GM18520 (cell line): Measurements from ENCODE around the gene CDK16.

Experiments
- ATAC-seq: cut with Tn5 transposase; IDR thresholded peaks from one replicate; pipeline ENCODE4 v1.9.1; 2021; ENCODE audit not compliant: unreplicated experiment

Gene CDK16

GRCh38 chrX:47218280-47218919 is at the start of gene CDK16:
CDK16 (plus strand) TSS chrX:47218681; CDS start chrX:47223558, 4,877 bp downstream.
- peak; percentile 38 for ATAC-seq

- ATAC-seq = no peak
These were observed 49.2 kb upstream of the CDK16 start for GRCh38 chrX:47169273-47169672.

- no peak for ATAC-seq
These were observed 48.6 kb upstream of the CDK16 start for GRCh38 chrX:47169726-47170515.

- no peak for ATAC-seq
These were observed 47.4 kb upstream of the CDK16 start for GRCh38 chrX:47170861-47171692.

DNA sequence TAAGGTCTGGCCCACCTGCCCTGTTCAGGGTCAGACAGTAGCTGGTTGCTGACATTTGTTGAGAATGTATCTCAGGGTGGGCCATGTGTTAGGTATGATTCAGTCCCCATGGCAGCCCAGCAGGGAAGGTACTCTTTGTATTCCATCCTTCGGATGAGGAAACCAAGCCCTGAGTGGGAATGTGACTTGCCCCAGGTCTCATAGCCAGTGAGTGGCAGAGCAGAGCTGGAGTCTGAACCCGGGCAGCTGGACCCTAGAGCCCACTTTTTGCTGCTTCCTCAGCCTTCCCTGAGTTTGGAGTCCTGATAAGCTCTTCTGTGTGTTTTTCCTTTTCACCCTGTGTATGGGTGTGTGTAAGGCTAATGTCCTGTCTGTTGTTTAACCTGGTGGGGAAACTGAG is 46.5 kb upstream of the CDK16 start:
- ATAC-seq = no peak

DNA sequence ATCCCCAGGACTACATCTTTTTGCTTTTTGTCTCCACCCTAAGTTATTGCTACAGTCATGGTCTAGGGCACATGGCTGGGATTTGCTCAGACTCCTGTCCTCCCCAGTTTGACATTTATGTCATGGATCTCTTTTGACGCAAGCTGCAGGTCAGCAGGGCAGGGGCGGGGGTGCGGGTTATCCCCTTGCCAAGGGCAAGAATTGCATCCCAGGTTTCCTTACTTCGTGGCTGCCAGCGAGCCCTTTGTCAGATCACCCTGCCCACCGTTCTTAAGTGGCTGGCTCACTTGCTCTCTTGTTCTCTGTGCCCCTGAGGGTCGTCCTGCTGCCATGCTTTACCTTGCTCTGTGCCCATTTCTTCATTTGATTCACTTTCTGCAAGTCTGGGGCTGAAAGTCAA is 45.9 kb upstream of the CDK16 start:
- no peak for ATAC-seq

DNA sequence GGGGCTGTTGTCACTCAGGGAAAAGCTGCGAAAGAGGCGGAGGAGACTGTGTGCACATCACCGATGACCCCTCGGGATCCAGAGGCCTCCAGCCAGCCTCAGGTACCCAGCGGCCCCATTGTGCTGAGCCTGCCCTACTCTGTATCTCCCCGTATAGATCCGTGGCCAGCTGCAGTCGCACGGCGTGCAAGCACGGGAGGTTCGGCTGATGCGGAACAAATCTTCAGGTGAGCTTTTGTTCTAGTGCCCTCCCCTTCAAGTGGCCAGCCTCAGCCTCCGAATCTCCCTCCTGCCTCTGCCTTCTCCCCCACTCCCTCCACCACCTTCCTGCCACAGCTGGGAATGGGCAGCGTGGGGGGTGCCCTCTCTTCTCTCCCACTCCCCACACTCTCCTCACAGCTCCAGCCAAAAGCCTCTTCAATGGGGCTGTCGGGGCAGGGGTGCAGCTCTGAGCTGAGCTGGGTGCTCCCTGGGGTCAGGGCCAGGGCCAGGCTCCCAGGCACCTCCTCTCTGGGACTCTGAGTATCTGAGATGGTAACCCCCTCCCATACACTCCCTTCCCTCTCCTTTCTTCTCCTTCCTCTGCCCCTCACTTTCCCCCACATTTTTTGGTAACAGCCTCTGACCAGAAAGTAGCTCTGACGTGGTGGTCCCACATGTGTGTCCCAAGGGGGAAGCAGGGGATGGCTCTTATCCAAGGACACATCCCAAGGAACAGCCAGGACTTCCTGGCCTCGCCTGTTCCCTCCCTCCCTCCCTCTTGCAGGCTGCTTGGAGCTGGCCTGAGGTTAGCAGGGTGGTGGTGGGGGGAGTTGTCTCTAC is 45.3 kb upstream of the CDK16 start:
- ATAC-seq = no peak

DNA sequence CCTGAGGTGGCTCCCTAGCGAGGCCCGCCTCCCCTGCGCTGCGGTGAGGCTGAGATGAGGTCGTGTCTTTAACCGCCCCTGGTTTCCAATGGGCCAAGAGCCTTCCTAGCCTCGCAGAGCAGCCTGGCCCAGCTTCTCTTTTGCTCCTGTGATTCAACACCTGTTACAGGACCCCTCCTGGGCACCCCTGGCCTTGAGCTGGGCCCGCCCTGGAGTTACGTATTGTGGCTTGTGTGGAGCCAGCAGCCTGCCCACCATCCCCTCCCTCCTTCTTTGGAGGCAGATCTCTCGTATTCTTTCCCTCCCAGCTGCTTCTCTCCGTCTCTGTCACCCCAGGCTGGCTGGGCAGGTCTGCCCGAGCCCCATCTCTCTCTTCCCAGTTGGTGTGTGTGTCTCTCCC is 44.1 kb upstream of the CDK16 start:
- ATAC-seq = no peak

DNA sequence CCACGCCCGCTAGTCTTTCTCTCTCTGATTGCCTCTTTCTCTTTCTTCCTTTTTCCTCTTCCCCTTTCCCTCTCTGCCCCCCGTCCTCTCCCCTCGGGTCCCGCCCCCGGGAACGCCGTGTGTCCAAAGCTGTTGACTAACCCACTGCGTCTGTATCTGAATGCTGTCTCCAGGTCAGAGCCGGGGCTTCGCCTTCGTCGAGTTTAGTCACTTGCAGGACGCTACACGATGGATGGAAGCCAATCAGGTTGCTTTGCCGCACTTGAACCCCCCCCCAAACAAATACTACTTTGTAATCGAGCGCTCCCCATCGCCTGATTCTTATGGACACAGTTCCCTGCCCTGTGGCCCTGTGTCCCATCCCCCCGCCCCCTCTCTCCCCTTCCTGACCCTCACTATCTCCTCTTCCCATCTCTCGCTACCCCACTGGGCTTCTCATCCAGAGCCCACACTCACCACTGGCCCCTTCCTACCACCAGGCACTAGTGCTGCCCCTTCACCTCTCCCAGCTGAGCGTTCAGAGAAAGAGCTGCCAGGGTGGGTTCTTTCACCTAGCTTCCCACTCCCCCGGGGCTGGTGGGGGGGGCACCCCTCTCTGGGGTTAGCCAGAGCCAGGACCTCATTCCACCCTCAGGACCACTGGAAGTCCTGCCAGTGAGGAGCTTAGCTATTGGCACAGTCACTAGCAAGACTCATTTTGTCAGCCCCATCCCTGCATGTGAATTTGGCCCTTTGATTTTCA is 43.5 kb upstream of the CDK16 start:
- no peak for ATAC-seq

- ATAC-seq = no peak
These were observed 42.9 kb upstream of the CDK16 start for GRCh38 chrX:47175588-47175980.

DNA sequence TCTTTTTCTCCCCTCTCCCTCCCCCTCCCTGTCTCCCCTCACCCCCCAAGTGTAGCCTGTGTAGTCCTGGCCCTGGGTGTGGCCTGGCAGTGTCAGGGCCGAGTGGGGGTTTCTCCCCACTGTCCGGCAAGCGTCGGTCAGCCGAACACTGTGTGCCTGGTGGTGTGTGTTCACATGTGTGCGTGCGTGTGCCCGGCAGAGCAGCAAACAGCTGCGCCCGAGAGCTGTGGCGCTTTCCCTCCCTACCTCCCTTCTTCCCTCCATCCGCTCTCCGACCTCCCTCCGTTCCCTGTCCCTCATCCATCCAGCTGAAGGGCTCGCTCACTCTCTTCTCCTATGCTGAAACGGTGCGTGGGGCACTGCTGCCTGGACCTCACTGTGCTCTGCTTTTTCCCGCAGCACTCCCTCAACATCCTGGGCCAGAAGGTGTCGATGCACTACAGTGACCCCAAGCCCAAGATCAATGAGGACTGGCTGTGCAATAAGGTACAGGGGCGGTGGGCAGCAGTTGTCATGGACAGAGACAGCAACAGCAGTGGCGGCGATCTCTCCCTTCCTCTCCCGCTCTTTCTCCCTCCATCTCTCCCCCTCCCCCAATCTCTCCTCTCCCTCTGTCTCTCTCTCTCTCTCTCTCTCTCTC is 42.3 kb upstream of the CDK16 start:
- no peak for ATAC-seq

GRCh38 chrX:47177079-47177478 is 41.4 kb upstream of the CDK16 start:
- no peak for ATAC-seq

- ATAC-seq = no peak
These were observed 40.1 kb upstream of the CDK16 start for GRCh38 chrX:47178337-47178736.

DNA sequence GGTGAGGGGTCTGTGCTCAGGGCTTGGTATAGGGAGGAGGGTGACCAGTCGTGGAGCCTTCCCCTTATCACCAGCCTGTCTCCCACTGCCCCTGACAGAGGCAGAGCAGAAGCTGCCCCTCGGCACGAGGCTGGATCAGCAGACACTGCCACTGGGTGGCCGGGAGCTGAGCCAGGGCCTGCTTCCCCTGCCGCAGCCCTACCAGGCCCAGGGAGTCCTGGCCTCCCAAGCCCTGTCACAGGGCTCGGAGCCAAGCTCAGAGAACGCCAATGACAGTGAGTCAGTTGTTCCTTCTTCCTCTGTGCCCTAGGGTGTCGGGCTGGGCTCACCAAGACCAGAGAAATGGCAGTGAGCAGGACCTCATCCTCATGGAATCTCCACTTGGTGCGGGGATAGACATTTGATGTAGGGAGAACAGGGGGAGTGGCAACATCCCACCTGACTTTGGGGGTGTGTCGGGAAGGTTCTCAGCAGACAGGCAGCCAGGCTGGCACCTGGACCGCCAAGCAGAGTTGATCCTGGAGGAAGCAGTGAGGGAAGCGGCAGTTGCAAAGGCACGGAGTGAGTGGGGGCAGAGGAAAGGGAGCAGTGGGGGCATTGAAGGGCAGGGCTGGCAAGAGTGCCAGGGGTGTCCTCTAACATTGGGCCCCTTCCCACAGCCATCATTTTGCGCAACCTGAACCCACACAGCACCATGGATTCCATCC is 39.1 kb upstream of the CDK16 start:
- ATAC-seq = no peak

- ATAC-seq = no peak
These were observed 38.6 kb upstream of the CDK16 start for GRCh38 chrX:47179928-47180255.

DNA sequence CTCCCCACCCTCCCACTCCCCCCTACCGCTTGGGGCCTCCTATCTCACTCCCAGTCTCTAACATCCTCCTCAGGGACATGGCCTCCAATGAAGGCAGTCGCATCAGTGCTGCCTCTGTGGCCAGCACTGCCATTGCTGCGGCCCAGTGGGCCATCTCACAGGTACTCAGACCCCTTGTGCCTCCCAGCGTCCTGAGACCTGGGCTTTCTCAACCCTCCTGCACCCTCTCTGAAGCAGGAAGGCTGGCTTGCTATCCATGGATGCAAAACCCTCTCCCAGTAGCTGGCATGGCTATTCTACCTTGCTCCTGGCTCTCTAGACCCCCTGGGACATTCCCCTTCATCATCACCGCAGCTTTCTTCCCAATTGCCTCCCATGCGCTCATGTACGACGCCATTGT is 38.1 kb upstream of the CDK16 start:
- no peak for ATAC-seq

DNA sequence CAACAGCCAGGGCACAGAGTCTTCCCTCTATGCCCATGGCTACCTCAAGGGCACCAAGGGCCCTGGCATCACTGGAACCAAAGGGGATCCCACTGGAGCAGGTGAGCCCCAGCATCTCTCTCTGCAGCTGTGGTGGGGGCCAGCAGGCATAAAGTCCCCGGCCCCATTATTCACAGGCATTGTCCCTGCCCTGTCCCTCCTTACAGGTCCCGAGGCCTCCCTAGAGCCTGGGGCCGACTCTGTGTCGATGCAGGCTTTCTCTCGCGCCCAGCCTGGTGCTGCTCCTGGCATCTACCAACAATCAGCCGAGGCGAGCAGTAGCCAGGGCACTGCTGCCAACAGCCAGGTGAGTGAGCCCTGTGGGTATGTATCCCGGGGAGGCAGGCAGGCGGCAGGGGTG is 37.2 kb upstream of the CDK16 start:
- ATAC-seq = no peak

DNA sequence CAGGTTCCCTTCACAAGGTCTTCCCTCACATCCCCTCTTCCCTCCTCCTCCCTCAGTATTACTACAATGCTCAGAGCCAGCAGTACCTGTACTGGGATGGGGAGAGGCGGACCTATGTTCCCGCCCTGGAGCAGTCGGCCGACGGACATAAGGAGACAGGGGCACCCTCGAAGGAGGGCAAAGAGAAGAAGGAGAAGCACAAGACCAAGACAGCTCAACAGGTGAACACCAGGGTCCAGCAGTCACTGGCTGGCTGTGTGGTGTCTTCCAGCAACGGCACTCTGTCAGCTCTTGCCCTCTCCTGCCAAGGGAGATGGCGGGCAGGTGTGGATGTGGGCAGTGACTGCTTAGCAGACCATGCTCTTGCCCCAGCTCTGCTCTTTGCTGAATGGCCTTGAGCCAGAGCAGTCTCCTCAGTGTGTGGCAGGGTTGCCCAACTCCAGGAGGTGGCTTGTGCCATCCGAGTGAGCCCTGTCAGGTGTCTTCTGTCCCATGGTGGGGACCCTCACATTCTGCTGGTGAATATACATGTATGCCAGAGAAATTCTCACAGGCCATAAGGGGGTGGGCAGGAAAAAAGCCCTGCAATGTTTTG is 36.3 kb upstream of the CDK16 start:
- no peak for ATAC-seq

GRCh38 chrX:47184486-47184885 is 34.0 kb upstream of the CDK16 start:
- no peak for ATAC-seq
